Thyroid gland (tissue), 4 donors: ENCODE results near the gene PPEF1. TPM values are rescaled to one million over a fixed set of nuclear protein-coding genes. Genes with fewer than 3 reads are reported as not detected.

Experiments
- DNase-seq, 2 donors: peaks; one replicate each; pipeline ENCODE4 v3.0.0-alpha.2; 2019
- H3K27ac ChIP-seq, 3 donors: fragments of 200-600 bp; sonication (generic); 1 replicate in 2 of 3; 2 replicates in 1 of 3; pipeline ENCODE4 v1.5.1; 2016 to 2019; ENCODE audit warnings: mild to moderate bottlenecking in 1 of 3, moderate library complexity in 1 of 3
- H3K27me3 ChIP-seq: fragments of 200-600 bp; sonication (generic); one replicate; pipeline ENCODE4 v1.5.1; 2019
- H3K36me3 ChIP-seq, 2 donors: fragments of 200-600 bp; sonication (generic); one replicate each; pipeline ENCODE4 v1.5.1; 2016 to 2019
- H3K4me1 ChIP-seq, 2 donors: fragments of 200-600 bp; sonication (generic); one replicate each; pipeline ENCODE4 v1.5.1; 2017 to 2019
- H3K4me3 ChIP-seq, 3 donors: fragments of 200-600 bp; sonication (generic); replicated peaks in 1 of 3; 1 replicate in 2 of 3; 2 replicates in 1 of 3; pipeline ENCODE4 v1.5.1; 2016; ENCODE audit warnings: mild to moderate bottlenecking in 1 of 3
- H3K9me3 ChIP-seq: fragments of 200-600 bp; sonication (generic); one replicate; pipeline ENCODE4 v1.5.1; 2017
- POLR2A ChIP-seq, 2 donors: fragments of 450-650 bp; IDR thresholded peaks; one replicate each; pipeline ENCODE4 v1.6.1; 2017; ENCODE audit warnings: antibody characterized with exemption in 2 of 2, mild to moderate bottlenecking in 2 of 2, moderate library complexity in 1 of 2
- WGBS, 2 donors: methylation state at CpG; one replicate each; pipeline ENCODE4 v1.1.5; 2017; 5-methylcytosine and 5-hydroxymethylcytosine counted together
- intact Hi-C: fragments of 100-400 bp; cut with DNase I; formaldehyde crosslinking; loops from one replicate; pipeline ENCODE4 v1.15.1; 2023
- total RNA-seq, 4 donors: library from RNA; depleted of rRNA; stranded (reverse); fragments of >200 nt; gene quantifications; one replicate each; pipeline ENCODE4 v1.2.3, GENCODE V29; 2016
- TF ChIP-seq, protein P1 (sequence below), 6 experiments: fragments of 200-600 bp in 3 of 6; fragments of 450-650 bp in 3 of 6; sonication (generic) in 3 of 6; IDR thresholded peaks; one replicate each; pipeline ENCODE4 v1.5.1; 2016 to 2019; ENCODE audit warnings: antibody characterized with exemption in 6 of 6, mild to moderate bottlenecking in 2 of 6, inconsistent platforms in 1 of 6, moderate library complexity in 1 of 6

The PPEF1 gene
- total RNA-seq, 4 donors from 2014 or later: 0.22 to 2.0 TPM; not detected in 2

DNA sequence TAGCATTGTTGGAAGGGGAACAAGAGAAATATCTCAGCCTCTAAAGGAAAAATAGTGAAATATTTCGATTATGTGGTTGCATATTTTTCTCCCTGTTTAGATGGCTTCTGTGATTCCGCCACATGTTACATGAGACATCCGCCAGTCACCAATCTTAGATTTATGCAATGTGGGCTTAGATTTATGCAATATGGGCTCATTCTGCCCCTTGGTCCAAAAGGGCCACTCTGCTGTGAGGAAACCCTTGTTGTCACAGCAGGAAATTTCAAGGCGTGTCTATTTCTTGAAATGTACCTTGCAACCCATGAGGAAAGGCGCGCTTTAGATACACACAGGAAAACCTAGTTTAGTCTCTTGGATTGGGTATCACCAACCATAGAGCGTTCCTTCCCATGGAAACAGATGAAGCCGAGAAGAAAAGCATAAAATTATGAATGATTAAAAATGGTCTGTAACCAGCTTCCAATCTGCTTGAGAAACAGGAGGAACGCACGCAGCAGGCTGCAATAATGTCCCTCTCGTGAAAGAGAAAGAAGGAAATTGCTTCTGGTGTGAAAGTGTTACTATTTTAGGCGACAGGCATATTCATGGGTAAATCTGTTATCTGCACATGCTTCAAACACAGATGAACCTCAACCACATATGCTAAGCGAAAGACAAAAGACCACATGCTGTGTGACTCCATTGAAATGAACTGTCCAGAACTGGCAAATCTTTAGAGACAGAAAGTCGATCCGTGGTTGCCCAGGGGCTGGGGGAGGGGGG is 39.2 kb upstream of the PPEF1 start:
- no peaks in the 10 kb centered on the region for H3K27me3 ChIP-seq
- intact Hi-C loops: no loop called here
- no peak overlapping the region for H3K27ac ChIP-seq
- no peak overlapping the region for H3K4me3 ChIP-seq
- no peak for DNase-seq
- WGBS, 2 donors: 79 to 84% methylated on average over 15 of the region's 15 CpGs
- TF ChIP-seq, protein P1, sequence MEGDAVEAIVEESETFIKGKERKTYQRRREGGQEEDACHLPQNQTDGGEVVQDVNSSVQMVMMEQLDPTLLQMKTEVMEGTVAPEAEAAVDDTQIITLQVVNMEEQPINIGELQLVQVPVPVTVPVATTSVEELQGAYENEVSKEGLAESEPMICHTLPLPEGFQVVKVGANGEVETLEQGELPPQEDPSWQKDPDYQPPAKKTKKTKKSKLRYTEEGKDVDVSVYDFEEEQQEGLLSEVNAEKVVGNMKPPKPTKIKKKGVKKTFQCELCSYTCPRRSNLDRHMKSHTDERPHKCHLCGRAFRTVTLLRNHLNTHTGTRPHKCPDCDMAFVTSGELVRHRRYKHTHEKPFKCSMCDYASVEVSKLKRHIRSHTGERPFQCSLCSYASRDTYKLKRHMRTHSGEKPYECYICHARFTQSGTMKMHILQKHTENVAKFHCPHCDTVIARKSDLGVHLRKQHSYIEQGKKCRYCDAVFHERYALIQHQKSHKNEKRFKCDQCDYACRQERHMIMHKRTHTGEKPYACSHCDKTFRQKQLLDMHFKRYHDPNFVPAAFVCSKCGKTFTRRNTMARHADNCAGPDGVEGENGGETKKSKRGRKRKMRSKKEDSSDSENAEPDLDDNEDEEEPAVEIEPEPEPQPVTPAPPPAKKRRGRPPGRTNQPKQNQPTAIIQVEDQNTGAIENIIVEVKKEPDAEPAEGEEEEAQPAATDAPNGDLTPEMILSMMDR (IDR thresholded peaks at IDR 0.05): no peak
- TF ChIP-seq POLR2A (IDR thresholded peaks at IDR 0.05): no peak
- no peaks in the 10 kb centered on the region for H3K4me1 ChIP-seq
- no peaks in the 10 kb centered on the region for H3K9me3 ChIP-seq
- no peaks in the 10 kb centered on the region for H3K36me3 ChIP-seq

DNA sequence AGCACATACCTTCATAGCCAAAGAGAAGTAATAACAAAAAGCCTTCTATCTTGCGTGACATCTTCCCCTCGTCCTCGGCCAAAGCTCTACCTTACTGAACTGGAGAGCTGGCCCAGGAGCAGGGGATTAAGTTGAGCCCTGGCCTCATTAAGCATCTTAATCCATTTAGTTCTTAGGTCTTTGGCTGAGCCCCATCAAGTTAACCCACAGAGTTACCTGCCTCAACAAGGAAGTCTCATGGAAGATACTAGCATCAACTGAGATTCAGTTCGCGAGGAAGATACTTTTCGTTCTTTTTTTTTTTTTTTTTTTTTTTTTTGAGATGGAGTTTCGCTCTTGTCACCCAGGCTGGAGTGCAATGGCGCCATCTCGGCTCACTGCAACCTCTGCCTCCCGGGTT is 35.4 kb upstream of the PPEF1 start, which contains the start of gene RS1:
RS1 (minus strand) TSS at position 101 of the 400 bp plus-strand sequence; CDS start at position 61, 40 bp downstream.
- TF ChIP-seq, protein P1 (IDR thresholded peaks at IDR 0.05): no peak
- no peak for TF ChIP-seq POLR2A (IDR thresholded peaks at IDR 0.05)
- WGBS, 2 donors: 92 to 93% methylated on average over 5 to 7 of the region's 10 CpGs
- intact Hi-C loops: no loop called here
- no peaks in the 10 kb centered on the region for H3K4me1 ChIP-seq
- H3K9me3 ChIP-seq: no peaks in the 10 kb centered on the region
- no peak within 1 kb of the TSS for H3K4me3 ChIP-seq
- DNase-seq: no peak
- H3K27ac ChIP-seq: no peak within 1 kb of the TSS
- no peaks in the 10 kb centered on the region for H3K27me3 ChIP-seq
- no peaks in the 10 kb centered on the region for H3K36me3 ChIP-seq

DNA sequence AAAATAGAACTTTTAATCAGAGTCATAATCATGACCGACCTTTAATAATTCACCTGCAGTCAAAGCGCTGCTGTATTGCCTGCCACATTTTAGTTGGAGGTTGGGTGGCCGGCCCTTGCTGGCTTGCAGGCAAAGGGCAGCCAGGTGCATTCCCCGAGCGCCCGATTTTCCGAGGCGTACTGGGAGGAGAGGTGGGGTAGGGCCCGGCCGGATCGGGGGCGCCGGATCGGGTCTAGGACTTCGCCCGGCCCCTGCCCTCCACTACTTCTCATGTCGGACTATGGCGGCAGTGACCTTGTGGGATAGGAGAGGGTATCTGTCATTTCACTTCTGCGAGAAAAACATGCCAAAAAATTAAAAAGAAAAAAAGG is 33.0 kb upstream of the PPEF1 start:
- no peaks in the 10 kb centered on the region for H3K4me1 ChIP-seq
- no peaks in the 10 kb centered on the region for H3K27me3 ChIP-seq
- H3K36me3 ChIP-seq: no peaks in the 10 kb centered on the region
- DNase-seq: peak; percentile 35 to 38
- peak overlapping the region in 2 of 3 donors; percentile 20 to 49 for H3K4me3 ChIP-seq
- peak overlapping the region in 2 of 3 donors; percentile 52 to 79 for H3K27ac ChIP-seq
- no peaks in the 10 kb centered on the region for H3K9me3 ChIP-seq
- intact Hi-C loops: no loop called here
- TF ChIP-seq POLR2A (IDR thresholded peaks at IDR 0.05): no peak
- TF ChIP-seq, protein P1 (IDR thresholded peaks at IDR 0.05): no peak
- 2 to 5% methylated on average over 8 to 18 of the region's 19 CpGs for WGBS, 2 donors

DNA sequence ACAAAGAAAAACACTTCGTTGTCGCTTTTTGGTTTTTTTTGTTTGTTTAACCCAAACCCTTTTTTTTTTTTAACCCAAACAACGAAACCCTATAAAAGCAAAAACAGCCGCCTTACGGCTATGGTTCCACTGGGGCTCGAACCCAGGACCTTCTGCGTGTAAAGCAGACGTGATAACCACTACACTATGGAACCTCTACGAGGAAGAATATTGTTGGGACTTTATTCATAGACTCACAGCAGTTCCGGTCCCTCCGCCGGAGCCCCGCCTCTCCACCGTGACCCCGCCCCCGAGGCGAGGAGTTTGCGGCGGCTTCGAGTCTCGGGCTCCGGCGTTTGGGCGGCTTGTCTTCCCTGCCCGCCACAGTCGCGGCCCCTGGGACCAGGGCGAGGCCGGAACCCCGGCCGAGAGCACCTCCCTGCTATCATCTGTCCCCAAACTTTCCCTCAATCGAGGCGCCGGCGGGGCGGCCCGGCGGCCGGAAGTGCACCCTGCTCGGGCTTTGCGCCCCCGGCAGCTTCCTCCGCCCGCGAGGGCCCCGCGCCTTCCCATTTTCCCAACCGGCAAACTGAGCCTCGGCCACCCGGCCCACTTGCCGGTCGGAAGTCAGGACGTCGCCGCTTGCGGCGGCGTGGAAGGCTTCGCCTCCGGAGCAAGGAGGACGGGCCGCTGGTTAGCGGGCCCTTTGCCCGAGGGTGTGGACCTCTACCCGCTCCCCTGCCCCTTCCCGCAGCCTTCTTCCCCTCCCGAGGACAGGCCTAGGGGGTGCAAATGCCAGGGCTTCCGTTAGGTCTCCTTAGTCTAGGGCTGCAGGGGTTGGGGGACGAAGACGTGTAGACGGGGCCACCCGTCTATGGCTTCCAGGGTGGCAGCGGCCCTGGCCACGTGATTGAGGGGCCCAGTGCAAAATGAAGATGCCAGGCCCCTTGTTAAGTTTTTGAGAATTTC is 32.4 kb upstream of the PPEF1 start:
- Histone ChIP-seq H3K4me3 (peak overlapping the region in 2 of 3 donors; percentile 42 to 60), H3K27me3 (no peaks in the 10 kb centered on the region), H3K27ac (peak overlapping the region; percentile 79 to 94 (median 82)), H3K4me1 (no peaks in the 10 kb centered on the region), H3K9me3 (no peaks in the 10 kb centered on the region), H3K36me3 (no peaks in the 10 kb centered on the region)
- intact Hi-C loops: no loop called here
- DNase-seq: peak; percentile 65 to 68
- whole genome bisulfite sequencing, 2 donors: 0 to 1% methylated on average over 14 to 28 of the region's 74 CpGs
- TF ChIP-seq POLR2A (IDR thresholded peaks at IDR 0.05): peak in 1 of 2 donors; percentile 29
- TF ChIP-seq, protein P1 (IDR thresholded peaks at IDR 0.05): no peak
